NOMO-1 treated with dmso at 0.1 percent for 144 hours (cell line): ENCODE measurements around the gene GBA3.

ENCODE experiments used
- DNase-seq: peaks from one replicate; lab custom pipeline; 2025; ENCODE audit not compliant: unreplicated experiment; lab: John Stamatoyannopoulos, UW

The GBA3 gene

GRCh38 chr4:22695029-22695428 lies 2.3 kb downstream of the GBA3 start:
- no peak for DNase-seq

- no peak for DNase-seq
These were observed 3.2 kb downstream of the GBA3 start for GRCh38 chr4:22695917-22696316.

DNA sequence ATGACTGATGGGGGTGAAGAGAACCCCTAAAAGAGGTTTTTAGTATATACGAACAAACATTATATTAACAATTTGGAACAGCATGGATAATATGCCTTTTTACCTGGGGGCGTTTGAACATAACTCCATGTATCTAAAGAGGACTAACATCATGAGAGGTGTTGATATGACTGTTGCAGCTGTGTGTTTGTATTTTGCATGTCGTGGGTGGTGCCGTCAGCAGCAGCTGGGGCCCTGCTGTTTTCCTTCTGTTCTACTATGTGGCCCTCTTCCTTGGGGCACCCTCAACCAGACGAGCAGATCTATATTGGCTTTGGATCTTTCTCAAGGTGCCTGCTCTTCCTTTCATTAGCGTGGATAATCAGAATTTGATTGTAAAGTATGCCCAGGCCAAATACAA lies 11.2 kb downstream of the GBA3 start:
- DNase-seq = no peak

- no peak for DNase-seq
These were observed 14.7 kb downstream of the GBA3 start for GRCh38 chr4:22707390-22707789.

- no peak for DNase-seq
These were observed 16.2 kb downstream of the GBA3 start for GRCh38 chr4:22708961-22709360.

DNA sequence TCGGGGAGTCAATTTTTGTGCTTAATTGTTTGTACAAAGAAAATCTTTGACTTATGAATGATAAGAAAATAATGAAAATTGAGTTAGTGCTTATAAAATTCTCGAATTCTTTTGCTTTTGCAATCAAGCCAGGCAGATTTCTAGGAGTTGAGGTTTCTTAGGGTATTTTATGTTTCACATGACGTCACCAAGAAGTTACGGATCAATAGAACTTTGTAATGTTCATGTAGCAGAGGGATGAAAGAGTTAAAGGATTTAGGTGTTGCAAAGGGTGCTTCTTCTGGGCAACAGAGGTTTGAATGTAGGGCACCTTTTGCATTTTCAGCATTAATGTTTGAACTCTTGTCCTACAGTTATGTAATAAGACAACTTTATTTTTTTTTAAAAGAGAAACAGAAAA lies 19.4 kb downstream of the GBA3 start:
- no peak for DNase-seq

DNA sequence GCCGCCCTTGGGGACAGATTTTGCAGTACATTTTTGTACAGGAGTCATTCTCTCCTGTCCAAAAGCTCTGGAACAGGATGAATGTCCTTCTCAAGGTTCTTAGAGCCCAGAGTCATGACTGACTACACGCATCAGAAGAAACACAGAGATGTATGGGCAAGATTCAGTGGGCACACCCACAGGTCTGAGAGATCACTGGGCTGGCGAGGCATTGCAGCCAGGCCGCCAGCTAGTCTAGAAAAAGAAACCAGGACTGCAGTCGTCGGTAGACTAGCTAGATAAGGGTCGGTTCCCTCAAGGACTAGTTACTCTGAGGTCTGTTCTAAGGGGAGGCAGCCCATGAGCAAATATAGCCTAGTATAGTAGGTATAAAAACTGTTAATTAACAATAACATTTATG lies 19.8 kb downstream of the GBA3 start:
- DNase-seq = no peak

DNA sequence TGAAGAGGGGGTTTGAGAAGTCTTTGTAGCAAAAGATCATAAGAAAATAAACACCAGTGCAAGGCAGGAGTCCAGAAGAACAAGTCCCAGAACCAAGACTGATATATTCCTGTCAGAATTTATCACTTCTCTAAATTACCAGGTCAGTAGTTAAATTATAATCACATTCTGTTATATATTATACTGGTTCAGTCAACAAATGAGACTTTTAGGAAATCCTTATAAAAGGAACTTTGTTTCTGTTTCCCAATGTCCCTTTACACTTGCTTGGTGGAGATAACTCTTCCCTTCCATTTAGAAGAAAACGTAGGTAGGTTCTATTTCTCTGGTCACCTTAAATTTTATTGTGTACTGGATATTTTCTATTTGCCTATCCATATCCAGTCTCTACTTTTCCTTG lies 21.1 kb downstream of the GBA3 start:
- no peak for DNase-seq

DNA sequence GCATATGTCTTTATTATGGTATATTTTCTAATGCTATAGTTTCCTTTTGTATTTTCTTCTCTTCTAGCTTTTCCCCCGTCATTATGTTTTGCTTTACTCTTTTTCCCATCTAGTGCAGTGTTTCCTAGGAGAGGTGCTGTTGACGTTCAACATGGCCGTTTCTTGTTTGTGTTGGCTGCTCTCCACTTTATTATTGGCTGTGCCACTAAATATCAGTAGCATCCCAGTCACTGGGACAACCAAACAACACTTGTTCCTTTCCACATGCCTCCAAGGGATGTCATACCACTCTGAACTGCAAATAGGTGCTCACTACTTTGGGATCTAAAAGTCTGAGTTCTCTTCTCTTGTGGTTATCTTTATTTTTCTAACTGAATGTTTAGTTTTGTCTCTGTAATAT lies 26.5 kb downstream of the GBA3 start:
- DNase-seq = no peak

DNA sequence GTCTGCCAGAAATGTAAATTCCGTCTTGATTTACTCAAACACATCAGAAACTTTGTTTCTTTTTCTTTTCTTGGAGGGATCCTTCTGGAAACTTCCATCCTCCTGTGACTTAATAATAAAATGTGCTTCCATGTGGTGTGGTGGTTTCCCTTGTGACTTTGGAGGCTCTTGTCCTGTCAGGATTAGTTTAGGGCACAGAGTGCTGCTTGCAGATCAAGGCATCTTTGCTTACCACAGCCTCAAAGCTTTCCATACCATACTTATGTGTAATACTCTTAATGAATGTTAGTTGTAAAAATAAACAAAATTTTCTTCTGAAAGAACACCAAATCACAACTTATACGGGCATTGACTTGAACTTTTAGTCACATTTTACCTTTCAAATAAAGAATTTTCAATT lies 27.4 kb downstream of the GBA3 start:
- no peak for DNase-seq

- no peak for DNase-seq
These were observed 28.5 kb downstream of the GBA3 start for GRCh38 chr4:22721204-22721603.

GRCh38 chr4:22730021-22730420 lies 37.3 kb downstream of the GBA3 start:
- DNase-seq = no peak

DNA sequence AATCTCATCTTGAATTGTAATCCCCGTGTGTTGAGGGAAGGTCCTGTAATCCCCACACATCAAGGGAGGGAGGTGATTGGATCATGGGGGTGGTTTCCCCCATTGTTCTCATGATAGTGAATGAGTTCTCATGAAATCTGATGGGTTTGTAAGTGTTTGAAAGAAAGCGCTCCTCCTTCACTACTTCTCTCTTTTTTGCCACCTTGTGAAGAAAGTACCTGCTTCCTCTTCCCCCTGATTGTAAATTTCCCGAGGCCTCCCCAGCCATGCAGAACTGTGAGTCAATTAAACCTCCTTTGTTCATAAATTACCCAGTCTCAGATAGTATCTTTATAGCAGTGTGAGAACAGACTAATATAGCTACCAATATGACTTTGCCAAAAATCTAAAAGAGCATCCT lies 41.1 kb downstream of the GBA3 start:
- no peak for DNase-seq

- DNase-seq = no peak
These were observed 44.2 kb downstream of the GBA3 start for GRCh38 chr4:22736912-22737311.

DNA sequence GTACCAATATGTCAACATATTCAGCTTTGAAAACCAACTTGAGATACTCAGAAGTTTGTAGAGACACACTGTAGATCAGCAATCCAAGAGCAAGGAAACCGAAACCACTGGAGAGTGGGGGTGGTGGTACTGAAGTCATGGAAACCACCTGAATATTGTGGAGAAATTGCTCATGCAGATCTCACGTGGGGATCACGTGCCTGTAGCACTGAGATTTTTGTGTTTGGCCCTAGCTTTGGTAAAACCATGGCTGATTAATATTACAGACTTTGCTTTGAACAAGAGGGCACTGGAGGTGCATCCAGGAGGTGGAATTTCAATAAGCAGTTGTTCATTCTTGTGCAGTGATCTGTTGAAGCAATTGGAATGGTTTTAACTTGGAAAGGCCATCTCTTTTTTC lies 47.2 kb downstream of the GBA3 start:
- DNase-seq = no peak

- DNase-seq = no peak
These were observed 49.0 kb downstream of the GBA3 start for GRCh38 chr4:22741744-22742143.

DNA sequence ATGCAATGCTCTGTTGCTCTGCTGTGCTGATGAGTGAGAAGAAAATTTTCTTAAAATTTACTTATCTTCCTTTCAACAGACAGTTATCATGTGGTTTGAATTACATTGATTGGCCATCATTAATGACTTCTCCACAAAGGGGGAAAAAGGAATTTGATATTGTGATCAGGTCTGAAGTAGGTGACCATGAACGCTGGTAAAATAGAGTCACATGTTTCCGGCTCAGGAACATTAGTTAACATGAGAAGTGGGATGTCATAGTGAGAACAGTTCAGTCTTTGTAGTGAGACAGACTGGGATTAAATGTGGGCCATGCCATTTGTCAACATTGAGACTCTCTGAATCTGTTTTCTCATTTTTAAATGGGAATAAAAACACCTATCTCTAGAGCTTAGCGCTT lies 50.6 kb downstream of the GBA3 start:
- DNase-seq = no peak

DNA sequence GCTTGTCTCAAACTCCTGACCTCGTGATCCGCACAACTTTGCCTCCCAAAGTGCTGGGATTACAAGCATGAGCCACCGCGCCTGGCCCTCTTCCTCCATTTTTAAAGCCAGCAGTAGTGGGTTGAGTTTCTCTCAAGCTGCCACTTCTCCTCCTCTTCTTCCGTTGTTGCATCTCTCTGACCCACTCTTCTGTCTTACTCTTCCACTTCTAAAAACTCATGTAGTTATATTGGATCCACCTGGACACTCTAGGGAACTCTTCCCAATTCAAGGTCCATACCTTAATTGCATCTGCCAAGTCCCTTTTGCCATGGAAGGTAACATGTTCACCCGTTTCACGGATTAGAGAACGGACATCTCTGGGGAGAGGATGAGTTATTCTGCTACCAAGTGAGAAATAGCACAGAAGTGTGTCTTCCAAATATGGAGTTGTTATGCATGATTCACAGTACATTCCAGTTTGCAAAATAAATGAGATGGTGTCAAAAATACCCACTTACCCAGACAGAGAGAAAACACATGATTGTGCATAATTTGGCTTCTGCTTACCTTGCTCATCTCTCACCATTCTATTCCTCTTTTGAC lies 51.8 kb downstream of the GBA3 start:
- no peak for DNase-seq

GRCh38 chr4:22745234-22745633 lies 52.5 kb downstream of the GBA3 start:
- no peak for DNase-seq

GRCh38 chr4:22754116-22754515 lies 61.4 kb downstream of the GBA3 start:
- no peak for DNase-seq

- DNase-seq = no peak
These were observed 69.8 kb downstream of the GBA3 start for GRCh38 chr4:22762548-22762947.

- no peak for DNase-seq
These were observed 71.4 kb downstream of the GBA3 start for GRCh38 chr4:22764183-22764582.

- DNase-seq = no peak
These were observed 73.3 kb downstream of the GBA3 start for GRCh38 chr4:22766068-22766467.
